Left hindlimb (tissue), 1 donor: ENCODE results near the gene DPYD.
"Not testable (repeated sequence)": the region's sequence is repeated elsewhere in the genome, so short reads cannot be mapped to it uniquely, and the experiment has no call there.

Experiments
- DNase-seq: peaks from one replicate; pipeline ENCODE4 v3.0.0-alpha.2; 2018

Gene DPYD

DNA sequence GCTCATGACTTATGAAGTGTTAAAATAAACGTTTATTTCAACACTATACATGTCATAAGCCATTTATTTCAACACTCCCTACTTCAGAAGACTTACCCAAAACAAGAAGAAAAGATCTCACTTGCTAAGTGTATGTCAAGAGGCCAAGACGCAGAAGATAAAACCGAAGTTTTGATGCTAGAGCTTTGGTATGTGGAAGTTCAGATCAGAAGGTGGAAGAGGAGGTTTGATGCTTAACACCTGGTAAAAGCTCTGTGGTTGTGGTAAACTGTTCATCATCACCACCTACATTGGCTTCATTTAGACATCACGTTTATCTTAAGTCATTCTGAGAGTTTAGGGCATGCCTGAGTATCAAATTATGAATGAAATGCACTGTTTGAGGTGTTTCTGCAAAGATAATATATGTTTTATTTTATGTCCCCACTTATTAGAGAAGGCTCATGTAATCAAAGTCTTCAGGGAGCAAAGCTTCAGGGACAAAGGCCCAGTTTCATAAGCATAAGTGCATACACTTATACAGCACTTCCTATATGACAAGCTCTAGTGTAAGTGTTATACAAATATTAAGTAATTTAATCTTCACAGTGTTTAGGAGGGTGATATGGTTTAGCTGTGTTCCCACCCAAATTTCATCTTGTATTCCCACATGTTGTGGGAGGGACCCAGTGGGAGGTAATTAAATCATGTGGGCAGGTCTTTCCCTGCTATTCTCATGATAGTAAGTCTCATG, 665.9 kb downstream of the DPYD start:
- DNase-seq: no peak

DNA sequence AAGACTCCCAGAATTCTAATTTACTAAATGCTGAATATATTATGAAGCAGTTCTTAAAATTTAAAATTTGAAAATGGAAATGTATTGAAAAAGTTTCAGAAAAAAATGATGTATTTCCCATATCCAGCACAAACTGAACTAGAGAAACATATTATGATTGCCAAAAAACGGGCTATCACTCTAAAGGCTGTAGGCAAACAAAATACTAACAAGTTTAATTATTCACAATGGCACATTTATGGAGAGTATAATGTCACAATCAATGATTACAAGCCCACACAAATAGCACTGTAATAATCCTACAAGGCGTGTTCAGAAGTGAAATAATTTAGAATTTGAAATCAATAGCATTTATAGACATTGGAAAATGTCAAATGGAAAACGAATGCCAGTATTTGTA, 667.9 kb downstream of the DPYD start:
- DNase-seq: no peak

DNA sequence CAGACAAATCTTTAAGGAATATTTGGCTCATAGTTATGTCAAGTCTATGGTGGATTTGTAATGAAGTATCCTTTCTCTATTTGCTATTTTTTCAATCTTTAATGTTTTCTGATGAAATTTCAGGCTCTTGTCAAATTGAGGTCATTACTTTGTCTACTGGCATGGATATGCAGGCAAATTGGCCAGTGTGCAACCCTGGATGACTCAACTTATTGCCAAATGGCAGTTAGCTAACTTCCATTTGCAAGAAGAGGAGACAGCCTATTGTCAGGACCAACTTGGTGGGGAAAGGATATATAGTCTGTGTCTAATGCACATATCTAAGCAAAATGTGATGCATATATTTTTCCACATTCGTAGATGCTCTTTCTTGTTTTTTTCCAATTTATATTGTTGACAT, 668.8 kb downstream of the DPYD start:
- DNase-seq: no peak

DNA sequence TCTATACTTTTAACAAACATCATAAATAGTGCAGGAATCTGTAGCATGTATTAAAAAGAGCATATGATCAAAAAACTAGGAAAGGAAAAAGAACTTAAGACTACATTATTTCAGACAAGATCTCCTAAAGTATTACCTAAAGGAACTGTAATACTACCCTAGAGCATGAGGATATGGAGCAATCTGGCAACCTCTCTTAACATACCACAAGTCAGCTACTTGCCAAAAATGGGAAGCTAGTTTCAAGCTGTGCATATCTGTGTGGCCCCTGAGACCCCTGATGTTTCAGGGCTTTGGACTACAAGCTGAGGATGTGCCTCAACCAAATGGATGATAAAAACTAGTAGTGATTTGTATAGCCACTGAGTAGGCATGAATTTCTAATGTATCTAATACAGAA, 673.6 kb downstream of the DPYD start:
- DNase-seq: no peak

DNA sequence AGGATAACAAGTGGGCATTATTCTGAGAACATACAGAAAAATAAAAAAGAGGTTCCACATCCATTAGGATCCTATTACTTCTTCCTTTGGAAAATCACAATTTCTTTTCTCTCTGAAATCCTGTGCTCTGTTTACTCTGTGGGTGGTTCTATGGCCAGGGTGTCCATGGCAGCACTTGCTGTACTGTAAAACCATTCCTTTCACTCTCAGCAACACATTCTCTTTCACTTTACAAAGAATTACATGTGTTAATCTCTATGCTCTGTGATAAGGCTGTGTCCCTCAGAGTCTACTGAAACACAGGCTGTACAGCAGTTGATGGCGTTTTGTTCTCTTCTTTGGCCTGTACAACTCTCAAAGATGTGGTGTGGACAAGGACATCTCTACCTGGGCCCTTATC, 675.2 kb downstream of the DPYD start:
- no peak for DNase-seq

DNA sequence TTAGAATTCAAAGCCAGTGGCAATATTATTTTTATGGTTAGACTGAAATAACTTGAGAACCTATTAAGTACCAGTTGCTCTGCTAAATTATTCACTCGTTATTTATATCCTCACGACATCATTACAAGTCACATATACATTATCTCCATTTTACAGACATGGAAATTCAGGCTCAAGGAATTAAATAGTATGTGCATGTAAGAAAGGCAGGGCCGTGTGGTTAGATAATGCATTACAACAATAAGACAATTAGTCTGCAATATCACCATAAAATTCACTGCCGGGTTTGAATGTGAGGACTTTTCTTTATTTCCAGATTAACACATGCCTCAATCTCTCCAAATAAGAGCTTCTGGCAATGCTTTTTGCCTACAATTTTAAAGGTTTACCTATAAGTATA, 675.8 kb downstream of the DPYD start:
- no peak for DNase-seq

DNA sequence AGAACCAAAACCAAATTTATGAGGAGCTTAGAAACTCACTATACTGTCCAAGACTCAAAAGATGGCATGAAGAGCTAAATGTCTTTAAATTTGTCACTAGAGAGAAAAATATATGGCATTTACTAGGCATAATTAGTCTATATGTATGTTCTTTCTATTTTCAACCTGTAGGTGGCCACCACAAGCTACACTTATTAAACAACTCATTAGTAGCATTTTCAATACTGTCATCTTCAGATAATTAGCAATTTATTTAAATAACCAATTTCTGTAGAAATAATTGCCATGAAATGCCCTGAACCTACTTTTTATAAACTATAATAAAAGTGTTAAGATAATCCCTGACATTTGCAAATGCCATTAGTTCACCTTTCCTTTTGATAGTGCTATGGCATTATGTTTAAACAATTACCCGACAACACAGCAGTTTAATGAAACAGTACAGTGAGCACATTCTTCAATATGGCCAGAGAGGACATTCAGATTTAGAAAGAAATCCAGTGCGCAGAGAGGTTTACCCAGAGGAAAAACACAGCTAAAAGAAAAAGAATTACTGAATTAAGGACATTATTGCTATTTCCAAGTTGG, 676.8 kb downstream of the DPYD start:
- DNase-seq: no peak

DNA sequence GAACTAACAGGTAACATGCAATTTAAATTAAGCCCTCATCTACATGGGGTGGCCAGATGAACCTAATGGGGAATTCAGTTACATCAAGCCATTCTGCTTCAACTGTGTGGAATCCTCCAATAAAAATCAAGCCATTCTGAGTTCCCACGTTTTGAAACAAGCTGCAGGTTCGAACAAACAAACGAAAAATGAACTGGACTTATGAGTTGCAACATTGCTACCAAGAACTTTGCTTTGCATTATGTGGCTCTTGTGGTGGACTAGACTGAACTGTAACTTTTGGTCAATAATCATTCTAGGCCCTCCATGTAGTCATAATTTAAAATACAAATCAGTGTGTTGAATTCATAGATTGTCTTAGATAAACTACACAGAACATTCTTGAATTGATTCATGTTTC, 682.0 kb downstream of the DPYD start:
- DNase-seq: no peak

DNA sequence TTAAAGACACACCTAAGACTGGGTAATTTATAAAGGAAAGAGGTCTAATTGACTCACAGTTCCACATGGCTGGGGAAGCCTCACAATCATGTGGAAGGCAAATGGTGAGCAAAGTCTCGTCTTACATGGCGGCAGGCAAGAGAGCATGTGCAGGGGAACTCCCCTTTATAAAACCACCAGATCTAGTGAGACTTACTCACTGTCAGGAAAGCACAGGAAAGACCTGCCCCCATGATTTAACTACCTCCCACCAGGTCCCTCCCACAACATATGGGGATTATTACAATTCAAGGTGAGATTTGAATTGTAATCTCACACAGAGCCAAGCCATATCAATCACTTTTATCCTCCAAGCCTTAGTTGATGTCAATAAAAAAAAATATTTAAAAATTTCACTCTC, 689.5 kb downstream of the DPYD start:
- DNase-seq: not testable (repeated sequence)

DNA sequence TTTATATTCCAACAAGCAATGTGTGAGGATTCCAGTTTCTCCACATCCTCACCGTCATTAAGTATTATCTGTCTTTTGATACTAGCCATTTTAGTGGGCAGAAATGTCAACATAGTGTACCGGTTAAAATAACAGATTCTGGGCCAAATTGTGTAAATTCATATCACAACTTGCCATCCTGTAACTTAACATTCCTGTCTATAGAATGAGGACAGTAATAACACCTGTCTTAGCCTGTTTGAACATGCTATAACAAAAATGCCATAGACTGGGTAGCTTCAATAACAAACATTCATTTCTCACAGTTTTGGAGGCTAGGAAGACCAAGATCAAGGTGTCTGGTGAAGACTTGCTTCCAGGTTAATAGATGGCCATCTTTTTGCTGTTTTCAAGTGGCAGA, 708.2 kb downstream of the DPYD start:
- no peak for DNase-seq

DNA sequence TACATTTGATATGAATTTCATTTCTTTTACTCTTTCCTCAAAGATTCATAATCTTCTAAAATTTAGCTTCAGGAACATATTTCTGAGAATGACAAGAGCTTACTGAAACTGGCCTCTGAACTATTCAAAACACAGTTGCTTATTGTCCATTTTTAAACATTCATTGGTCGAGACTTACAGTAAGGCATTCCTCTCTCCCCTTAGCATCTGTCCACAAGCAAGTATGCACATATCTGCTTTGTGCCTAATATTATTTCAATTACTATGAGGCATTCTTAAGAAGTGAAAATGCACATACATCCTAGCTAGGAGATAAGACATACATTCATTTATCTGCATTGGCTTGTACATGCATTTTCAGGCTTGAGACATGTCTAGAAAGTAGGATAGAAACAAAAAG, 710.5 kb downstream of the DPYD start:
- no peak for DNase-seq

DNA sequence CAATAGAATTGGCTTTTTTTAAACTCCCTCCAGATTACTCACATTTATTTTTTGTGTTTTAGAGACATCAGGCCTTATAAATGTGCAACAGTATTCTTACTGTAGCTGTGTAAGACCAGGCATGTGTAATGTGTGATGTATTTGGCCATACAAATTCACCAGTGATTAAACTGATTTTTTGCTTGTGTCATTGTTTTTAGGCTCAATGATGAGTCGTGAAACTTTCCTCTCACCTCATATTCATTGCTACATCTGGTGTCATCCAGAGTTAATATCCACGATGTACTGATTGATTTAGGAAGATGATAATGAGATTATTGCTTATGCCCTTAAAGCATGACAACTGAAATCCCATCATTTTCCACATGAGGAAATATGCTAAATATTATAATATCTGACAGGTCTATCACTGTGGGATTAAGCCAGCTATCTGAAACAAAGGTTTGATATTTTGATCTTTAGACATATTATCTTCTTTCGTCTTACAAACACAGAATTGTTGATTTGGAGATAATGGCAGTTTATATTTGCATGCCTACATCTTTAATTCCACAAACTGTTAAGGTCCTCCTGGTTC, 711.4 kb downstream of the DPYD start:
- no peak for DNase-seq

DNA sequence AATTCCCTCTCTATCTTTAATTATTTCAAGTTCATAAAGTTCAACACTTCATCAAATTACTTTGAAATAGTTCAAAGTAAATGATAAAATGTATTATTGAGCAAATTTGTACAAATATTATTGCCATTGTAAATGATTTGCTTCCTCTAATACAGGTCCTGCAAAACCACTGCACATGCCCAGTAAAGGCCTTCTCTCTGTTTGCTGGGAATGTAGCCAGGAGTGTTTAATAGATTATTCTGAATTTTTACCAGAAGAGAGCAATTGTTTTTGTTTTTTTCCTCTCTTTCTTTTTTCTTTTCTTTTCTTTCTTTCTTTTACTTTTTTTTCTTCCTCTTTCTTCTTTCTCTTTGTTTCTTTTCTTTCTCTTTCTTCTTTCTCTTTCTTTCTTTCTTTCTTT, 713.0 kb downstream of the DPYD start:
- no peak for DNase-seq

DNA sequence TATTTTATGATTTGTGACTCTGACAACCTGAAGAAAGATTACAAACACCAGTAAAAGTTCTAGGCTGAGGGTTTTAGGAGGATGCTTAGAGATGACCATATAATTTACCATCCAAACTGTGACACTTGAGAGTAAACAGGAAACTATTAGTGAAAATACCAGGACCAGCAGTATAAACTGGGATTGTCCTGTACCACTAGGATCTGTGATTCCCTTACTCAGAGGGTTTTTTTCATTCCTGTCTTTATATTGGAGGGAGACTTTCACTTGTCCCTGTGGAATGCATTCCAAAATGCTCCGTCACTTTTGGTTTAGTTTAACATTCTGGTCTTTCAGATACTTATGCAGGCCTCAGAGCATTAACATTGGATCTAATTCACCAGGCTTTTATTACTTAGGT, 716.4 kb downstream of the DPYD start:
- DNase-seq: no peak

DNA sequence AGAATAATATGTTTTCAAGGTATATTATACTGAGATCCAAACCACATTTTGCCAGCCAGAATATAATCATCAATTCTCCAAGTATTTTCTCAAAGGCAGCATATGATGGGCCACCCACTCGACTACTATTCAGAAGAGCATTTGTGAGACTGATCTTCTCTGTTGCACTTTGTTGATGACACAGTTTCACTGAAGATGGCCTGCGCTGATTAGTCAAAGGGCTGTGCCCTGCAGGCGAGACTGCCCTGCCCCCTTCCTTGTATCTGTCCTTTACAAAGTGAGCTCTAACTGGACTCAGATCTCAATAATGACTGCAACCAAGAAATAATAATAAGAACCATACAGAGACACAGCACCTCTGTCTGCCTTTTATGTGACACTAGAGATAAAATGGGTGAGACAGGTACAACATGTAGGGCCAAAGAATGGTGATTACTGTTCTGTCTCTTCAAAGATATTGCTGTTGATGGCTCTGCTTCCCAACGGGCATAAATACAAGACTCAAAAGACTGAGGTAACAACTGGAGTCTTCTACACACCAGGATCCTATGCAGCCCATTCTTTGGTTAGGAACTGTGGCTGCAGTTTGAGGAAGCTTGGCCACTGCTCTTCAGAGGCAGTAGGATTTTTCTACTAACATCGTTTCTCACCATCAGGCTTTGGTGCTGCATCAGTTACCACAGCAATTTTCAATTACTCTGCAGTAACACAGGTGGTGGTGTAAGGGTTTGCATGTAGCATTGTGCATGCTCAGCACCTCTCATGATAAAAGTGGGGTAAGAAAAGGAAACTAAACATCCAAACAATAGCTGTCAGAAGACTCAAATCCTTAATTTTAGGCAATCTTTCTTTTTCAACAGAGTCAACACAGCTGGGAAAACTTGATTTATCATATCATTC, 718.1 kb downstream of the DPYD start:
- no peak for DNase-seq

DNA sequence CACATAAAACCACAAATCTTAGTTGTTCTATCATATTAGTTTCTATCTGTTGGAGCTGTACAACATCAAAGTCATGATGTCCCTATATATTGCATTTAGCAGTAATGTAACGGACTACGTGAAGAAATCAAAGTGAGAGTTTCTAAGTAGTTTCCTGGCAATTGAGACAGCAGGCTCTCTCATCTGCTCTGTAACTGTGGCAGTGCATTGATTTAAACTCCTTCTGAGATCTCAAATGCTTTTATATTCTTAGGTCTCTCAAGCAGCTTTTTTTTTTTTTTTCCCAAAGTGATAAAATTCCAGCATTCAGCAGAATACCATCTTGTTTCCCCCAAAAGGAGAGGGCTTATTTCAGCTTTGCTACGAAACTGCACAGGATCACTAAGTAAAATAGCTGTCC, 719.2 kb downstream of the DPYD start:
- DNase-seq: no peak

DNA sequence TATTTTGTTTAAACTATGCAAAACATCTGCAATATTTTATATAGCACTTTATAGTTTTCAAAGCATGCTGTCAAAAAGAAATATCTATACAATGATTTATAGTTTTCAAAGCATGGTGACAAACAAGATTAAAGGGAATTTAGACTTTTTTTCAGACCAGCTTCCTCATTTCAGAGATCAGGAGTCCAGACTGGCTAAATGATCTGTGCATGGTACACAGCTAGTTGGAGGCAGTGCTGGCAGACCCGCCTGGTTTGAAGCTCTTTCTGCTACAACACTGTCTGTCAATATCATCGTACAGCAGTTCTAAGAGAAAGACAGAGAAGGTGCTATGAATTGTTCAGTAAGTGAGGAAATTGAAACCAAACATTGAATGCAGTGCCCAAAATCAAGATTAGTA, 720.2 kb downstream of the DPYD start:
- DNase-seq: no peak

DNA sequence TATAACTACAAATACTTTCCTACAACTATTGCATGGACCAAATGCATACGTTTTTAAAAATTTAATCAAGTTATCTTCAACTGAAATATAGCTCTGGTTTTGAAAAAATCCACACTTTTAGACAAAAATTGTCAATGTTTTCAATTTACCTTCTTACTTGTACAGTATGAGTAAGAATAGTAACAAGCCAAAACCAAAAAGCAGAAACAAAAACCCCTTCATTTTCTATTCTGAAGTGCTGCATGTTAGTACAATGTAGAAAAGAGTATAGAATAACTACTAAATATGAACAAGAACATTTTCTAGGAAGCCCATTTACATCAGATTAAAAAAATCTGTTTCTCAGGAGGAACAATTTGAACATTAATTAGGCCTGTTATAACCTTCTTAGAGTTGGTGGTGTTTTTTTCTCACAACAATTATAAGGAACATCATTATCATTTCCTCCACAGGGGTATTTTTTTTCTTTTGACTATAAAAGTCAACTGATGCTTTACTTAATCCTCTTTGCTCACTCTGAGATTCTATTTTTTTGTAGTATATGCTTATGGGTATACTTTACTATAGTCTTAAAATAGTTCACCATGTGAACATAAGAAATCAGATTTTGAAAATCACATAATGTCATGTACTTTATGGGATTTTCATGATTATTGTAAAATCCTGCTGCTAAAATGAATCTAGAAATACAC, 723.9 kb downstream of the DPYD start:
- no peak for DNase-seq

DNA sequence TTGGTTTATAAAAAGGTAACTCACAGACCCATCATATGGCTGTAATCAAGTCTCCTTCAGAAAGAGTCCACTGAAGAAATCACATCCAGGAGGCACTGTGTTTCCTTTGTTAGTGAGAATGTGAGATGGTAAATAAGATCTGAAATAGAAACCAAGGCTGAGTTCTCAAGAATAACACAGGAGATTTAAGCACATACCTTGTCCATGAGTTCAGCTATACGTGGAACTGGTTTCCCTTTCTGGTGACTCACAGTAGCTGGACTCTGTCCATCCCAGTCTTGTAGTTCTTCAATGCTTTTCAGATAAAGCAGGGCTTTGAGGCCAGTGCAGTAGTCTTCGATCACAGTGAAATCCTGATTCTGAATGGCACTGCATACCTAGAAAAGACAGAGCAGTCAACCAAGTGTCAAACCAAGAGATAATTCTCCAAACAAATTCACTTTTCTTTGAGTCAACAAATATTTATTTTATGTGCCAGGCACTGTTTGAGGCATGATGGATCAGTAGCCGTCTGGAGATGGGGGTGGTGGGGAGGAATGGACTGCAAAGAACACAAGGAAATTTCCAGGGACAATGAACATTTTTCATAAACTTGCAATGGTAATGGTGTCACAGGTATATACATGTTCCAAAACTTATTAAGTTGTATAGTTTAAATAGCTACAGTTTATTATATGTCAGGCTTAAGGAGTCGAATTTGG, 727.8 kb downstream of the DPYD start:
- DNase-seq: peak; percentile 25

DNA sequence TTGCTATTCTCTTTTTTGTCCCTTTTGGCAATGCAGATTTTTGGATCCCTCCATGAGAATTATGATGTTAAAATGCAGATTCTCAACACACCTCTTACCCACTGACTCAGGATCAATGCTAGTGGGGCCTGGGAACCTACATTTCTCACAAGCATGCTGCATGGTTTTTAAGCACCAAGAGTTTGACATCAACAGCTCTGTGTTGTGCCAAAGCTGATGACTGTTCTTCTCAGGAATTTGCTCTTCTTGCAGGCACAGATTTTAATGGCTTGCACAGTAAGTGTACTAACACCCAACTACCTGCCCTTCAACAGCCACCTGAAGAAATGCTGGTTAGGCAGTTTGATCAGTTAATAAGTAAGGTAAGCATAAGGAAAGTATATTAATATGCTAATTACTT, 730.5 kb downstream of the DPYD start:
- DNase-seq: no peak

DNA sequence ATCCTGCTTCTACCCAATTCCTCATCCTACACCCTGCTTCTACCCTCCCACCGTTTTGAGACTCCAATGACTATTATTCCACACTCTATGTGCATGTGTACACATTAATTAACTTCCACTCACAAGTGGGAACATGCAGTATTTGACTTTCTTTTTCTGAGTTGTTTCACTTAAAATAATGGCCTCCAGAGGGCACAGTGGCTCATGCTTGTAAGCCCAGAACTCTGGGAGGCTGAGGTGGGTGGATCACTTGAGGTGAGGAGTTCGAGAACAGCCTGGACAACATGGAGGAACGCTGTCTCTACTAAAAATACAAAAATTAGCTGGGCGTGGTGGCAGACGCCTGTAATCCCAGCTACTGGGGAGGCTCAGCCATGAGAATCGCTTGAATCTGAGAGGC, 734.5 kb downstream of the DPYD start:
- no peak for DNase-seq

DNA sequence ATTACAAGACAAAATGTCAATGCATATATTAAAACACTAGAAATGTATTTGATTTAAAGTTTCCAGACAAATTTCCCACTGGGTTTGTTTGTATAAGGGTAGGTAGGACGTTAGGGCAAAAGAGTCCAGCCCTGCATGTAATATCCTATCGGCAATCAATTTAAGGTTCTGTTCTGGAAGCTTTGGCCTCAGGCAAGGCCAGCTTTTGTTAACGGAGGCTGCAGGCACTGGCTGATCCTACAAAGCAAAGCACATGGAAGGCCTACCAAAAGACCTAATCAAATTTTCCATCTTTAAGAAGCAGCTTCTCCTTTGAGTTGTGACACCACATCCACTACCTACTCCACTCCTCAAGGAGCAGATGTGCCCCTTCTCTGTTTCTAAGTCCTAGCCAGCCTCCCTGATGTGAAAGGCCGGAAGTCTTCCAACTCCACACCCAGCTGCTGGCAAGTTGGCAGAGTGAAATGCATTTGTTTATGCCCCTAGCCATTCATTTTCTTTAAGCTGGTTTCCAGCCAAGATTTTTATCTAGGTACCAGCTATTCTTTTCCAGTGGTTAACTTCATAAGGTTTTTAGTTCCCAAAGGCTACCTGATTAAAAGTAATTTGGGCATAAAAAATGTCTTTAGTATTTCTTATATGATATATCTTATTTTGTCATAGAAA, 746.7 kb downstream of the DPYD start:
- DNase-seq: no peak
